SJSA1 (cell line): ENCODE data around the gene LMO2. TPM values are rescaled to one million over a fixed set of nuclear protein-coding genes. Genes with fewer than 3 reads are reported as not detected.
"Not testable (repeated sequence)": the region's sequence is repeated elsewhere in the genome, so short reads cannot be mapped to it uniquely, and the experiment has no call there.

ENCODE experiments used
- DNase-seq, 2 experiments: peaks; one replicate each; pipeline ENCODE4 v3.0.0-alpha.2; 2015 to 2020; ENCODE audit warnings: low spot score in 2 of 2, low read depth in 1 of 2
- H3K27ac ChIP-seq: fragments of 250-450 bp; sonication (Bioruptor Pico); 2 replicates; pipeline ENCODE4 v1.5.1; 2020; ENCODE audit warnings: mild to moderate bottlenecking, moderate library complexity
- H3K27me3 ChIP-seq: fragments of 250-450 bp; sonication (Bioruptor Pico); replicated peaks from 2 replicates; pipeline ENCODE4 v1.5.1; 2020; ENCODE audit warnings: mild to moderate bottlenecking, moderate library complexity
- H3K36me3 ChIP-seq: fragments of 250-450 bp; sonication (Bioruptor Pico); 2 replicates; pipeline ENCODE4 v1.5.1; 2020; ENCODE audit warnings: mild to moderate bottlenecking
- H3K4me1 ChIP-seq: fragments of 250-450 bp; sonication (Bioruptor Pico); replicated peaks from 2 replicates; pipeline ENCODE4 v1.6.1; 2021; ENCODE audit warnings: mild to moderate bottlenecking
- H3K4me3 ChIP-seq: fragments of 250-450 bp; sonication (Bioruptor Pico); 2 replicates; pipeline ENCODE4 v1.5.1; 2020; ENCODE audit warnings: mild to moderate bottlenecking
- H3K9me3 ChIP-seq: fragments of 250-450 bp; sonication (Bioruptor Pico); replicated peaks from 2 replicates; pipeline ENCODE4 v1.5.1; 2020; ENCODE audit warnings: mild to moderate bottlenecking
- total RNA-seq: library from RNA; depleted of rRNA; stranded (reverse); fragments of >200 nt; shearing (Covaris generic); gene quantifications from 2 replicates; pipeline ENCODE4 v1.2.3, GENCODE V29; 2014; rRNA removed

LMO2 gene
- total RNA-seq: 0.31 TPM in 1 of 2 replicates, not detected in the other

- Histone ChIP-seq H3K9me3 (no peaks in the 10 kb centered on the region), H3K36me3 (no peaks in the 10 kb centered on the region)
- DNase-seq: no peak
Observed at GRCh38 chr11:33891714-33892327, at the start of gene LMO2. Gene LMO2 (minus strand): TSS chr11:33892076. CDS start chr11:33869716, 22,360 bp downstream.

GRCh38 chr11:33940538-33940815 is 48.6 kb upstream of the LMO2 start:
- DNase-seq: no peak
- H3K36me3 ChIP-seq: no peaks in the 10 kb centered on the region
- no peaks in the 10 kb centered on the region for H3K4me1 ChIP-seq
- no peak overlapping the region for H3K27ac ChIP-seq
- H3K27me3 ChIP-seq: no peaks in the 10 kb centered on the region
- H3K9me3 ChIP-seq: no peaks in the 10 kb centered on the region
- no peak overlapping the region for H3K4me3 ChIP-seq

More at GRCh38 chr11:33891714-33892327, at the start of gene LMO2:
- Histone ChIP-seq H3K27ac (no peak within 1 kb of the TSS), H3K4me3 (no peak within 1 kb of the TSS), H3K27me3 (peaks cover 23% of the 10 kb centered on the region), H3K4me1 (no peaks in the 10 kb centered on the region)

- no peak for DNase-seq
- no peaks in the 10 kb centered on the region for H3K36me3 ChIP-seq
- no peaks in the 10 kb centered on the region for H3K9me3 ChIP-seq
- H3K27me3 ChIP-seq: no peaks in the 10 kb centered on the region
- H3K4me1 ChIP-seq: no peaks in the 10 kb centered on the region
- H3K4me3 ChIP-seq: no peak overlapping the region
- no peak overlapping the region for H3K27ac ChIP-seq
Observed at GRCh38 chr11:33936725-33937604, 45.1 kb upstream of the LMO2 start.

GRCh38 chr11:33935461-33936456 is 43.9 kb upstream of the LMO2 start:
- no peaks in the 10 kb centered on the region for H3K9me3 ChIP-seq
- DNase-seq: no peak
- no peak overlapping the region for H3K4me3 ChIP-seq
- H3K27ac ChIP-seq: no peak overlapping the region
- no peaks in the 10 kb centered on the region for H3K27me3 ChIP-seq
- H3K4me1 ChIP-seq: no peaks in the 10 kb centered on the region
- H3K36me3 ChIP-seq: no peaks in the 10 kb centered on the region

- H3K27ac ChIP-seq: no peak overlapping the region
- no peaks in the 10 kb centered on the region for H3K4me1 ChIP-seq
- no peak overlapping the region for H3K4me3 ChIP-seq
- DNase-seq: no peak
- H3K9me3 ChIP-seq: no peaks in the 10 kb centered on the region
- H3K36me3 ChIP-seq: no peaks in the 10 kb centered on the region
- H3K27me3 ChIP-seq: no peaks in the 10 kb centered on the region
Observed at GRCh38 chr11:33935005-33935404, 43.1 kb upstream of the LMO2 start.

GRCh38 chr11:33934450-33934849 is 42.6 kb upstream of the LMO2 start:
- Histone ChIP-seq H3K4me1 (no peaks in the 10 kb centered on the region), H3K27ac (no peak overlapping the region), H3K4me3 (no peak overlapping the region), H3K27me3 (no peaks in the 10 kb centered on the region), H3K9me3 (no peaks in the 10 kb centered on the region), H3K36me3 (no peaks in the 10 kb centered on the region)
- no peak for DNase-seq

GRCh38 chr11:33933602-33934001 is 41.7 kb upstream of the LMO2 start:
- DNase-seq: no peak
- Histone ChIP-seq H3K4me1 (no peaks in the 10 kb centered on the region), H3K27ac (no peak overlapping the region), H3K36me3 (no peaks in the 10 kb centered on the region), H3K4me3 (no peak overlapping the region), H3K27me3 (peaks cover 1% of the 10 kb centered on the region; the same call in 1 of the 2 replicates), H3K9me3 (no peaks in the 10 kb centered on the region)

GRCh38 chr11:33932721-33933120 is 40.8 kb upstream of the LMO2 start:
- H3K4me3 ChIP-seq: no peak overlapping the region
- H3K4me1 ChIP-seq: no peaks in the 10 kb centered on the region
- no peak for DNase-seq
- no peak overlapping the region for H3K27ac ChIP-seq
- peaks cover 4% of the 10 kb centered on the region for H3K27me3 ChIP-seq
- H3K9me3 ChIP-seq: no peaks in the 10 kb centered on the region
- no peaks in the 10 kb centered on the region for H3K36me3 ChIP-seq

- H3K36me3 ChIP-seq, H3K9me3 ChIP-seq, H3K4me3 ChIP-seq, H3K4me1 ChIP-seq, DNase-seq, H3K27me3 ChIP-seq, H3K27ac ChIP-seq: not testable (repeated sequence)
Observed at GRCh38 chr11:33931739-33932366, 40.0 kb upstream of the LMO2 start.

- no peak for DNase-seq
- H3K4me1 ChIP-seq: no peaks in the 10 kb centered on the region
Observed at GRCh38 chr11:33931067-33931466, 39.2 kb upstream of the LMO2 start.

GRCh38 chr11:33930317-33931021 is 38.6 kb upstream of the LMO2 start:
- no peaks in the 10 kb centered on the region for H3K4me1 ChIP-seq
- no peak for DNase-seq
- H3K27me3 ChIP-seq: peaks cover 4% of the 10 kb centered on the region
- H3K4me3 ChIP-seq: no peak overlapping the region
- no peak overlapping the region for H3K27ac ChIP-seq
- no peaks in the 10 kb centered on the region for H3K36me3 ChIP-seq
- H3K9me3 ChIP-seq: no peaks in the 10 kb centered on the region

More at GRCh38 chr11:33931067-33931466, 39.2 kb upstream of the LMO2 start:
- Histone ChIP-seq H3K9me3 (no peaks in the 10 kb centered on the region), H3K27me3 (peaks cover 4% of the 10 kb centered on the region), H3K27ac (no peak overlapping the region), H3K36me3 (no peaks in the 10 kb centered on the region), H3K4me3 (no peak overlapping the region)

- H3K9me3 ChIP-seq: no peaks in the 10 kb centered on the region
- no peak for DNase-seq
- H3K27me3 ChIP-seq: peaks cover 4% of the 10 kb centered on the region
- no peaks in the 10 kb centered on the region for H3K4me1 ChIP-seq
- H3K36me3 ChIP-seq: no peaks in the 10 kb centered on the region
- H3K4me3 ChIP-seq: no peak overlapping the region
- H3K27ac ChIP-seq: no peak overlapping the region
Observed at GRCh38 chr11:33928564-33928963, 36.7 kb upstream of the LMO2 start.
